NCI-H1417 (cell line): ENCODE measurements around the gene TMPRSS3.

Experiments
- DNase-seq, 3 experiments: peaks; one replicate each; lab custom pipeline; 2025; lab: John Stamatoyannopoulos, UW

The TMPRSS3 gene

GRCh38 chr21:42332557-42333317 is 63.1 kb downstream of the TMPRSS3 start:
- no peak for DNase-seq

- no peak for DNase-seq
Measured at GRCh38 chr21:42331660-42332059, 64.2 kb downstream of the TMPRSS3 start.

- DNase-seq, result no peak
Measured at GRCh38 chr21:42330380-42331371, 65.2 kb downstream of the TMPRSS3 start.

DNA sequence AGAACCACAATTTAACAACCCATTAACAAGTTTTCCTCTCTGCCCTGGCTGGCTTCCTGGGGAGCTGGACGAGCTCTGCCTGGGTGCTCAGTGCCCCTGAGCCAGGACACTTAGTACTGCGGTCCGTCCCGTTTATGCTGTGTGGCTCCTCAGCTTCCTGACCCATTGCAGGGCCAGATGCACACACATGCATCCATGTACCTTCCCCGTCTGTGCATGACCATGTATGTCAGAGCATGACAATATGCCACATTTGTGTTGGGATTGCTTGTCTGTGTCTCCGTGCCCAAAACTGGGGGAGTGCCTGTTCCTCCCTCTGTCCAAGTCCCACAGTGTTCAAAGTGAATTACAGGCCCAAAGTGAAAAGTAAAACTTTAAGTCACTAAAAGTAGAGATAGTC is 71.0 kb downstream of the TMPRSS3 start:
- DNase-seq, result no peak
